Ascending aorta (tissue), 2 donors: ENCODE data around the gene SLC41A3. TPM values are rescaled to one million over a fixed set of nuclear protein-coding genes. Genes with fewer than 3 reads are reported as not detected.

Experiments
- DNase-seq, 2 donors: peaks; one replicate each; pipeline ENCODE4 v3.0.0-alpha.2; 2019; ENCODE audit warnings: low spot score in 2 of 2
- H3K27ac ChIP-seq, 2 donors: fragments of 200-600 bp; sonication (generic); one replicate each; pipeline ENCODE4 v1.5.1; 2016 to 2017; ENCODE audit warnings: mild to moderate bottlenecking in 1 of 2
- H3K27me3 ChIP-seq: fragments of 200-600 bp; sonication (generic); one replicate; pipeline ENCODE4 v1.5.1; 2017
- H3K36me3 ChIP-seq, 2 donors: fragments of 200-600 bp; sonication (generic); one replicate each; pipeline ENCODE4 v1.5.1; 2016
- H3K4me1 ChIP-seq, 2 donors: fragments of 200-600 bp; sonication (generic); one replicate each; pipeline ENCODE4 v1.5.1; 2016 to 2017; ENCODE audit warnings: mild to moderate bottlenecking in 1 of 2
- H3K4me3 ChIP-seq, 2 donors: fragments of 200-600 bp; sonication (generic); one replicate each; pipeline ENCODE4 v1.5.1; 2016 to 2017; ENCODE audit warnings: mild to moderate bottlenecking in 1 of 2
- H3K9me3 ChIP-seq, 2 donors: fragments of 200-600 bp; sonication (generic); one replicate each; pipeline ENCODE4 v1.5.1; 2016
- intact Hi-C: fragments of 100-400 bp; cut with DNase I; formaldehyde crosslinking; loops from one replicate; pipeline ENCODE4 v1.15.1; 2023
- total RNA-seq: library from RNA; depleted of rRNA; stranded (reverse); fragments of >200 nt; gene quantifications from one replicate; pipeline ENCODE4 v1.1.0, GENCODE V29; 2016
- TF ChIP-seq, protein P1 (sequence below), 3 experiments: fragments of 200-600 bp in 2 of 3; fragments of 450-650 bp in 1 of 3; sonication (generic) in 2 of 3; IDR thresholded peaks; one replicate each; pipeline ENCODE4 v1.5.1; 2016 to 2019; ENCODE audit warnings: antibody characterized with exemption in 3 of 3, mild to moderate bottlenecking in 1 of 3, moderate library complexity in 1 of 3

SLC41A3 gene
- total RNA-seq, 1 donor from 2014 or later, result 111 TPM

GRCh38 chr3:126023390-126023789 lies 60.5 kb downstream of the SLC41A3 start:
- H3K9me3 ChIP-seq, result peaks cover 0 to 4% of the 10 kb centered on the region in 2 donors
- no peak overlapping the region for H3K4me3 ChIP-seq
- H3K4me1 ChIP-seq, result no peaks in the 10 kb centered on the region
- intact Hi-C loops, result no loop called here
- TF ChIP-seq, protein P1, sequence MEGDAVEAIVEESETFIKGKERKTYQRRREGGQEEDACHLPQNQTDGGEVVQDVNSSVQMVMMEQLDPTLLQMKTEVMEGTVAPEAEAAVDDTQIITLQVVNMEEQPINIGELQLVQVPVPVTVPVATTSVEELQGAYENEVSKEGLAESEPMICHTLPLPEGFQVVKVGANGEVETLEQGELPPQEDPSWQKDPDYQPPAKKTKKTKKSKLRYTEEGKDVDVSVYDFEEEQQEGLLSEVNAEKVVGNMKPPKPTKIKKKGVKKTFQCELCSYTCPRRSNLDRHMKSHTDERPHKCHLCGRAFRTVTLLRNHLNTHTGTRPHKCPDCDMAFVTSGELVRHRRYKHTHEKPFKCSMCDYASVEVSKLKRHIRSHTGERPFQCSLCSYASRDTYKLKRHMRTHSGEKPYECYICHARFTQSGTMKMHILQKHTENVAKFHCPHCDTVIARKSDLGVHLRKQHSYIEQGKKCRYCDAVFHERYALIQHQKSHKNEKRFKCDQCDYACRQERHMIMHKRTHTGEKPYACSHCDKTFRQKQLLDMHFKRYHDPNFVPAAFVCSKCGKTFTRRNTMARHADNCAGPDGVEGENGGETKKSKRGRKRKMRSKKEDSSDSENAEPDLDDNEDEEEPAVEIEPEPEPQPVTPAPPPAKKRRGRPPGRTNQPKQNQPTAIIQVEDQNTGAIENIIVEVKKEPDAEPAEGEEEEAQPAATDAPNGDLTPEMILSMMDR (IDR thresholded peaks at IDR 0.05), result no peak
- H3K27ac ChIP-seq, result no peak overlapping the region
- no peaks in the 10 kb centered on the region for H3K27me3 ChIP-seq
- peaks cover 28 to 58% of the 10 kb centered on the region in 2 donors for H3K36me3 ChIP-seq
- no peak for DNase-seq

GRCh38 chr3:126022741-126023359 lies 61.1 kb downstream of the SLC41A3 start:
- no peak for DNase-seq
- no peaks in the 10 kb centered on the region for H3K9me3 ChIP-seq
- no peak overlapping the region for H3K27ac ChIP-seq
- no peak overlapping the region for H3K4me3 ChIP-seq
- H3K27me3 ChIP-seq, result no peaks in the 10 kb centered on the region
- intact Hi-C loops, result no loop called here
- no peaks in the 10 kb centered on the region for H3K4me1 ChIP-seq
- peaks cover 24 to 54% of the 10 kb centered on the region in 2 donors for H3K36me3 ChIP-seq
- TF ChIP-seq, protein P1 (IDR thresholded peaks at IDR 0.05), result no peak

DNA sequence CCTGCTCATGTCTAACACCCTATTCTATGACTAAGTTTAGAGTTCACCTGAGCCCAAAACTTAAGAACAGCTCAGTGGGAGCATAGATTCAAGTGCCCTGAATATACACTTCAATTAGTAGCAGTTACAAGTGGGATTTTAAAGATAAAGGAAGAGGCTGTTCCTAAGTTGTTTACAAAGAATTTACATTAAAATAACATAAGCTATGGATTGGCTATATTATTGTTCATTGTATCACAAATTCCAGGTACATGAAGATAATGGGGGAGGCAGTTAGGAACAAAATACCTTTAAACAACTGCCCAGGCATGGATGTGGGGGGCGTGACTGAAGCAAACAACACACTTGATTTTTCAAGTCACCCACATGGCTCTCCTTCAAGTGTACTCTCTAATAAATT lies 62.2 kb downstream of the SLC41A3 start:
- peaks cover 24 to 50% of the 10 kb centered on the region in 2 donors for H3K36me3 ChIP-seq
- no peak for DNase-seq
- TF ChIP-seq, protein P1 (IDR thresholded peaks at IDR 0.05), result no peak
- H3K27me3 ChIP-seq, result no peaks in the 10 kb centered on the region
- no peaks in the 10 kb centered on the region for H3K4me1 ChIP-seq
- intact Hi-C loops, result no loop called here
- no peak overlapping the region for H3K27ac ChIP-seq
- H3K9me3 ChIP-seq, result no peaks in the 10 kb centered on the region
- H3K4me3 ChIP-seq, result no peak overlapping the region

DNA sequence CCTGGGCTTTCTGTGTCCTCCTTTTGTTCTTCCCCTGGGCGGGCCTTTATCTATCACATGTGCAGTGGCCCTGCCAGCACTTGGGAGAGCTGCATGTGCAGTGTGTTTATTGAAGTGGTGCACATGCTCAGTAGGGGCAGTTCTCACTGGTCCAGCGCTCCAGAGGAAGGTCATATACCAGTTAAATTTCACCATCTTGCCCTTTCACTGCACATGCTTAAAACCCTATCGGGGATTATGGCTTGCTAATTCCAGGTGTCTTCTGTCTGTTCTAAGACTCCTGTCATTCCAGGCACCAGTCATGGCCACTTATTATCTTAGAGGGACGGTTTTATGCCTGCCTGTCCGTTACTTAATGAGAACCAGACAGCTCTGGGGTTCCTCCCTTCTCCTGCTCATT lies 62.7 kb downstream of the SLC41A3 start:
- Histone ChIP-seq H3K27me3 (no peaks in the 10 kb centered on the region), H3K27ac (no peak overlapping the region), H3K9me3 (no peaks in the 10 kb centered on the region), H3K36me3 (peaks cover 24 to 53% of the 10 kb centered on the region in 2 donors), H3K4me3 (no peak overlapping the region), H3K4me1 (no peaks in the 10 kb centered on the region)
- TF ChIP-seq, protein P1 (IDR thresholded peaks at IDR 0.05), result no peak
- intact Hi-C loops, result no loop called here
- DNase-seq, result no peak

DNA sequence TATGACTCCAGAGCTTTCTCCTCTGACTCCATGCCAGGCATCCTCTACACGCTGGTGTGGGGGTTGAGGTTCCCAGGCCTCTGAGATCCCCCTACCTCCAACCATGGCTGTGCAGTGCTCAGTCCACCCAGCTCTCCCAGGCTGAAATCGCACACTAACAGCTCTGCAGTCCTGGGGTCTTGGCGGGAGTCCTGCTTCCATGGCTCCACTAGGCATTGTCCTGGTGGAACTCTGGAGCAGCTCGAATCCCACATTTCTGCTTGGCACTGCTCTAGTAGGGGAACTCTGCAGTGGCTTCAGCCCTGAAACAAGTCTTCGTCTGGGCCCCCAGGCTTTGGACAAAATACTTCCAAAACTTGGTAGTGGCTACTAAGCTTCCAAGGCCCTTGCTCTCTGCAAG lies 64.2 kb downstream of the SLC41A3 start:
- H3K36me3 ChIP-seq, result peaks cover 14 to 54% of the 10 kb centered on the region in 2 donors
- intact Hi-C loops, result no loop called here

More for the DNA sequence above, 64.2 kb downstream of the SLC41A3 start:
- DNase-seq, result no peak
- Histone ChIP-seq H3K27ac (no peak overlapping the region), H3K4me3 (no peak overlapping the region), H3K27me3 (no peaks in the 10 kb centered on the region), H3K4me1 (no peaks in the 10 kb centered on the region), H3K9me3 (no peaks in the 10 kb centered on the region)
- TF ChIP-seq, protein P1 (IDR thresholded peaks at IDR 0.05), result no peak
